ENCODE measurements around the gene STAB2.
"Not testable (repeated sequence)": the region's sequence is repeated elsewhere in the genome, so short reads cannot be mapped to it uniquely, and the experiment has no call there.

STAB2 gene

GRCh38 chr12:103634732-103635131 is 47.7 kb downstream of the STAB2 start:
- H3K4me3 ChIP-seq (ENCODE audit: low read depth in 1 of 2, low read length in 2 of 2) = no peak overlapping the region
- H3K27me3 ChIP-seq (ENCODE audit: control insufficient read depth in 1 of 2, insufficient read depth in 2 of 2, low read length in 2 of 2) = no peaks in the 10 kb centered on the region
- H3K9me3 ChIP-seq (ENCODE audit: low read length) = no peaks in the 10 kb centered on the region
- H3K36me3 ChIP-seq (ENCODE audit: insufficient read depth, low read length) = no peaks in the 10 kb centered on the region
- no peak overlapping the region for H3K9ac ChIP-seq (ENCODE audit: low read length)
- no peaks in the 10 kb centered on the region for H3K4me1 ChIP-seq (ENCODE audit: insufficient read depth, low read length)
- no peak overlapping the region for H3K27ac ChIP-seq (ENCODE audit: low read depth, low read length)

GRCh38 chr12:103635419-103635818 is 48.3 kb downstream of the STAB2 start:
- Histone ChIP-seq H3K9ac (ENCODE audit: low read length) (no peak overlapping the region), H3K4me3 (ENCODE audit: low read depth in 1 of 2, low read length in 2 of 2) (no peak overlapping the region), H3K36me3 (ENCODE audit: insufficient read depth, low read length) (no peaks in the 10 kb centered on the region), H3K27ac (ENCODE audit: low read depth, low read length) (no peak overlapping the region), H3K27me3 (ENCODE audit: control insufficient read depth in 1 of 2, insufficient read depth in 2 of 2, low read length in 2 of 2) (no peaks in the 10 kb centered on the region), H3K9me3 (ENCODE audit: low read length) (no peaks in the 10 kb centered on the region), H3K4me1 (ENCODE audit: insufficient read depth, low read length) (no peaks in the 10 kb centered on the region)

- Histone ChIP-seq H3K27ac (ENCODE audit: low read depth, low read length) (no peak overlapping the region), H3K27me3 (ENCODE audit: control insufficient read depth in 1 of 2, insufficient read depth in 2 of 2, low read length in 2 of 2) (no peaks in the 10 kb centered on the region), H3K4me3 (ENCODE audit: low read depth in 1 of 2, low read length in 2 of 2) (no peak overlapping the region), H3K36me3 (ENCODE audit: insufficient read depth, low read length) (no peaks in the 10 kb centered on the region), H3K9ac (ENCODE audit: low read length) (no peak overlapping the region), H3K9me3 (ENCODE audit: low read length) (no peaks in the 10 kb centered on the region), H3K4me1 (ENCODE audit: insufficient read depth, low read length) (no peaks in the 10 kb centered on the region)
Observed at GRCh38 chr12:103637021-103637420, 49.9 kb downstream of the STAB2 start.

GRCh38 chr12:103637429-103637828 is 50.4 kb downstream of the STAB2 start:
- Histone ChIP-seq H3K9ac (ENCODE audit: low read length) (no peak overlapping the region), H3K27me3 (ENCODE audit: control insufficient read depth in 1 of 2, insufficient read depth in 2 of 2, low read length in 2 of 2) (no peaks in the 10 kb centered on the region), H3K4me1 (ENCODE audit: insufficient read depth, low read length) (peaks cover 3% of the 10 kb centered on the region), H3K27ac (ENCODE audit: low read depth, low read length) (no peak overlapping the region), H3K4me3 (ENCODE audit: low read depth in 1 of 2, low read length in 2 of 2) (no peak overlapping the region), H3K36me3 (ENCODE audit: insufficient read depth, low read length) (no peaks in the 10 kb centered on the region), H3K9me3 (ENCODE audit: low read length) (no peaks in the 10 kb centered on the region)

GRCh38 chr12:103639983-103640382 is 52.9 kb downstream of the STAB2 start:
- Histone ChIP-seq H3K27ac (ENCODE audit: low read depth, low read length) (no peak overlapping the region), H3K27me3 (ENCODE audit: control insufficient read depth in 1 of 2, insufficient read depth in 2 of 2, low read length in 2 of 2) (no peaks in the 10 kb centered on the region), H3K36me3 (ENCODE audit: insufficient read depth, low read length) (no peaks in the 10 kb centered on the region), H3K9ac (ENCODE audit: low read length) (no peak overlapping the region), H3K4me1 (ENCODE audit: insufficient read depth, low read length) (peaks cover 14% of the 10 kb centered on the region), H3K9me3 (ENCODE audit: low read length) (no peaks in the 10 kb centered on the region), H3K4me3 (ENCODE audit: low read depth in 1 of 2, low read length in 2 of 2) (no peak overlapping the region)

GRCh38 chr12:103640410-103640809 is 53.3 kb downstream of the STAB2 start:
- Histone ChIP-seq H3K27ac (ENCODE audit: low read depth, low read length) (no peak overlapping the region), H3K36me3 (ENCODE audit: insufficient read depth, low read length) (no peaks in the 10 kb centered on the region), H3K4me3 (ENCODE audit: low read depth in 1 of 2, low read length in 2 of 2) (no peak overlapping the region)

GRCh38 chr12:103640831-103641230 is 53.8 kb downstream of the STAB2 start:
- H3K27ac ChIP-seq (ENCODE audit: low read depth, low read length) = no peak overlapping the region
- no peaks in the 10 kb centered on the region for H3K27me3 ChIP-seq (ENCODE audit: control insufficient read depth in 1 of 2, insufficient read depth in 2 of 2, low read length in 2 of 2)
- H3K36me3 ChIP-seq (ENCODE audit: insufficient read depth, low read length) = no peaks in the 10 kb centered on the region
- H3K4me1 ChIP-seq (ENCODE audit: insufficient read depth, low read length) = peaks cover 22% of the 10 kb centered on the region
- H3K9me3 ChIP-seq (ENCODE audit: low read length) = no peaks in the 10 kb centered on the region
- H3K9ac ChIP-seq (ENCODE audit: low read length) = no peak overlapping the region
- H3K4me3 ChIP-seq (ENCODE audit: low read depth in 1 of 2, low read length in 2 of 2) = no peak overlapping the region

More at GRCh38 chr12:103640410-103640809, 53.3 kb downstream of the STAB2 start:
- Histone ChIP-seq H3K9ac (ENCODE audit: low read length) (no peak overlapping the region), H3K9me3 (ENCODE audit: low read length) (no peaks in the 10 kb centered on the region), H3K4me1 (ENCODE audit: insufficient read depth, low read length) (peaks cover 18% of the 10 kb centered on the region), H3K27me3 (ENCODE audit: control insufficient read depth in 1 of 2, insufficient read depth in 2 of 2, low read length in 2 of 2) (no peaks in the 10 kb centered on the region)

GRCh38 chr12:103642240-103642864 is 55.3 kb downstream of the STAB2 start:
- Histone ChIP-seq H3K27ac (ENCODE audit: low read depth, low read length) (no peak overlapping the region), H3K9ac (ENCODE audit: low read length) (no peak overlapping the region), H3K27me3 (ENCODE audit: control insufficient read depth in 1 of 2, insufficient read depth in 2 of 2, low read length in 2 of 2) (no peaks in the 10 kb centered on the region), H3K36me3 (ENCODE audit: insufficient read depth, low read length) (no peaks in the 10 kb centered on the region), H3K4me3 (ENCODE audit: low read depth in 1 of 2, low read length in 2 of 2) (no peak overlapping the region), H3K9me3 (ENCODE audit: low read length) (no peaks in the 10 kb centered on the region), H3K4me1 (ENCODE audit: insufficient read depth, low read length) (peaks cover 31% of the 10 kb centered on the region)

- peaks cover 31% of the 10 kb centered on the region for H3K4me1 ChIP-seq (ENCODE audit: insufficient read depth, low read length)
- no peaks in the 10 kb centered on the region for H3K9me3 ChIP-seq (ENCODE audit: low read length)
- no peak overlapping the region for H3K9ac ChIP-seq (ENCODE audit: low read length)
- no peaks in the 10 kb centered on the region for H3K27me3 ChIP-seq (ENCODE audit: control insufficient read depth in 1 of 2, insufficient read depth in 2 of 2, low read length in 2 of 2)
- H3K27ac ChIP-seq (ENCODE audit: low read depth, low read length) = no peak overlapping the region
- H3K4me3 ChIP-seq (ENCODE audit: low read depth in 1 of 2, low read length in 2 of 2) = no peak overlapping the region
- H3K36me3 ChIP-seq (ENCODE audit: insufficient read depth, low read length) = no peaks in the 10 kb centered on the region
Observed at GRCh38 chr12:103645202-103645601, 58.1 kb downstream of the STAB2 start.

- Histone ChIP-seq H3K4me3 (ENCODE audit: low read depth in 1 of 2, low read length in 2 of 2) (no peak overlapping the region), H3K9me3 (ENCODE audit: low read length) (no peaks in the 10 kb centered on the region), H3K27ac (ENCODE audit: low read depth, low read length) (no peak overlapping the region), H3K36me3 (ENCODE audit: insufficient read depth, low read length) (no peaks in the 10 kb centered on the region), H3K9ac (ENCODE audit: low read length) (no peak overlapping the region), H3K4me1 (ENCODE audit: insufficient read depth, low read length) (peaks cover 30% of the 10 kb centered on the region), H3K27me3 (ENCODE audit: control insufficient read depth in 1 of 2, insufficient read depth in 2 of 2, low read length in 2 of 2) (no peaks in the 10 kb centered on the region)
Observed at GRCh38 chr12:103647267-103647666, 60.2 kb downstream of the STAB2 start.

GRCh38 chr12:103652808-103653207 is 65.7 kb downstream of the STAB2 start:
- H3K4me1 ChIP-seq (ENCODE audit: insufficient read depth, low read length) = peaks cover 6% of the 10 kb centered on the region
- no peak overlapping the region for H3K27ac ChIP-seq (ENCODE audit: low read depth, low read length)

GRCh38 chr12:103653568-103654173 is 66.6 kb downstream of the STAB2 start:
- H3K9me3 ChIP-seq (ENCODE audit: low read length); H3K4me3 ChIP-seq (ENCODE audit: low read depth in 1 of 2, low read length in 2 of 2); H3K27ac ChIP-seq (ENCODE audit: low read depth, low read length); H3K27me3 ChIP-seq (ENCODE audit: control insufficient read depth in 1 of 2, insufficient read depth in 2 of 2, low read length in 2 of 2); H3K4me1 ChIP-seq (ENCODE audit: insufficient read depth, low read length); H3K36me3 ChIP-seq (ENCODE audit: insufficient read depth, low read length); H3K9ac ChIP-seq (ENCODE audit: low read length): not testable (repeated sequence)

More at GRCh38 chr12:103652808-103653207, 65.7 kb downstream of the STAB2 start:
- Histone ChIP-seq H3K27me3 (ENCODE audit: control insufficient read depth in 1 of 2, insufficient read depth in 2 of 2, low read length in 2 of 2) (no peaks in the 10 kb centered on the region), H3K9ac (ENCODE audit: low read length) (no peak overlapping the region), H3K36me3 (ENCODE audit: insufficient read depth, low read length) (no peaks in the 10 kb centered on the region), H3K4me3 (ENCODE audit: low read depth in 1 of 2, low read length in 2 of 2) (no peak overlapping the region), H3K9me3 (ENCODE audit: low read length) (no peaks in the 10 kb centered on the region)
